GM18505 (cell line): Measurements from ENCODE around the gene ANO2.

Source experiments
- ATAC-seq: cut with Tn5 transposase; IDR thresholded peaks from one replicate; pipeline ENCODE4 v1.9.1; 2021; ENCODE audit not compliant: unreplicated experiment
- POLR2A ChIP-seq: IDR thresholded peaks from 4 replicates; pipeline ENCODE4 v1.6.1; 2011; ENCODE audit warnings: borderline replicate concordance; ENCODE audit not compliant: insufficient read depth, insufficient read length; ENCODE audit errors: extremely low read depth

Gene ANO2

GRCh38 chr12:5771756-5772155 lies 173.3 kb downstream of the ANO2 start:
- ATAC-seq, result no peak

DNA sequence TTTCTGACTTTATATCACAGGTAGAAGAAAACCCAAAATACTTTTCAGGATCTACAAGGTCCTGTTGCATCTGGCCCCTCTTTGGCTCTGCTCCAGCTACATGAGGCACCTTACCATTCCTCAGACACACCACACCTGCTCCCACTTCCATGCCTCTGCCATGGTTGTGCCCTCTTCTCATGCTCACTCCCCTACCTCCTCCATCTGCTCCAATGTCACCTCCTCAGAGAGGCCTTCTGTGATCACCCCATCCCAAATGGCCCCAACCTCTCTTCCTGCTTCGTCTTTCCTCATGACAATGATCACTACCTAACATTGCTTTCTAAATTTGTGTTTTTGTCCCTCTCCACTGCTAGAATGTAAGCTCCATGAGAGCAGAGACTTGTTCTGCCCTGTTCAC lies 174.3 kb downstream of the ANO2 start:
- no peak for TF ChIP-seq POLR2A
- no peak for ATAC-seq

More at GRCh38 chr12:5771756-5772155, 173.3 kb downstream of the ANO2 start:
- no peak for TF ChIP-seq POLR2A

DNA sequence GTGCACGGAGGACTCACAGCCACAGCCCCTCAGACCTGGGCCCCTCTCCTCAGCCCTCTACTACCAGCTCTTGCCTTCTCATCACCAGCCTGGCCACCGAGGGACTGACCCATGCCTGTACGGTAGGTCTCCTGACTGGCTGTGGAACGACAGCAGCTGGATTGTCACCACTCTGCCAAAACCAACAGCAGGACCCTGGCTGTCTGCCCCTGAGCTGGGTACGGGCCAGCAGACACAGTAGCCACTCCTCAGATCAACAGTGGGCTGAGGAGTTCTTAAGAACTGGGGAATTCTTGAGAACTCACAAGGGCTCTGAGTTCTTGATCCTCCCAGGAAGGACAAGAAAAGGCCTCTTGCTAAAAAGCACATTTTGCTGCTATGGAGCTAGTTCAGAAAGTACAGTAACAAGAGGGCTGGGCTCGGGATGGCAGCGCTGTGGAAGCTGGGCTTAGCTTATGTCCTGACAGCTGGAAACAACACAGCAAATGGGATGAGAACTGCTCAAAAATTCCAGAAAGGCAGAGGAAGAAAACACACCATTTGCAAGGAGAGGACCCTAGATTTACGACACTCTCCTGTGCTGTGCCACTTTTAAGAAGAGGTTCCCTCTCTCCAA lies 176.4 kb downstream of the ANO2 start:
- TF ChIP-seq POLR2A, result no peak
- no peak for ATAC-seq

DNA sequence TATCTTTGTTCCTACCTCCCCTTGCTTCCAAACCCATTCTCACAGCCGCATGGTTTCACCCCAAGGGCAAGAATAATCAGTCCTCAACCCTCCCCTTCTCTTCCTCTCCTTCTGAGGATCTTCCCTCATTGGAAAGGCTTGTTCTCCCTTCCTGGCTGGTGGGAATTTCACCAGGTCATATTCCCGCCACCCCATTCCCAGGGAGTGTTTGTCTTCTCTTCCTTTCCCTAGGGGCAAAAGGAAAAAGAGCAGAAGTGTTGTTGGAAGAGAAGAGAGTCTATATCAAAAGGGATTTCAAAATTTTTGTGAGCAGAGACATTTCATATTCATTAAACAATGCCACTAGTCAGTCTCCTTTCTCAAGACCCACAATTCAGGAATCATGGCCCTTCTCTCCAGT lies 176.9 kb downstream of the ANO2 start:
- ATAC-seq, result no peak
- TF ChIP-seq POLR2A, result no peak

DNA sequence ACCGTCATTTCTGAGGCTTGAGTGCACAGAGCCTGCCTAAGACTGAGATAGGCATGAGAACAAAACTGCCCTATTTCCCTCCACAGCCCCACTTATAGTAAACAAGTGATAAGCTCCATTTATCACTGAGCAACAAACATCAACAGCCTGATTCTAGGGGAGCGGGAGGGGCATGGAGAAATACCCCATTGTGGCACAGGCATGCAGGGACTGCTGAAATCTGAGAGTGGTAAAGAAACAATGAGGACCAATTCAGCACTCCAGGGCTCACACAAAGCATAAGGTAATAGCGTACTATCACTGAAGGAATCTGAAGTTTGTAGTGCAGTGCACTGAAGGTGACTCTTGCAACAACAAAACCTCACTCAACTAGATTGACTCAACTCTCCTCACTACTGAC lies 186.7 kb downstream of the ANO2 start:
- ATAC-seq, result no peak

GRCh38 chr12:5756338-5756842 lies 188.7 kb downstream of the ANO2 start:
- no peak for ATAC-seq
- no peak for TF ChIP-seq POLR2A

More for the DNA sequence above, 186.7 kb downstream of the ANO2 start:
- TF ChIP-seq POLR2A, result no peak

DNA sequence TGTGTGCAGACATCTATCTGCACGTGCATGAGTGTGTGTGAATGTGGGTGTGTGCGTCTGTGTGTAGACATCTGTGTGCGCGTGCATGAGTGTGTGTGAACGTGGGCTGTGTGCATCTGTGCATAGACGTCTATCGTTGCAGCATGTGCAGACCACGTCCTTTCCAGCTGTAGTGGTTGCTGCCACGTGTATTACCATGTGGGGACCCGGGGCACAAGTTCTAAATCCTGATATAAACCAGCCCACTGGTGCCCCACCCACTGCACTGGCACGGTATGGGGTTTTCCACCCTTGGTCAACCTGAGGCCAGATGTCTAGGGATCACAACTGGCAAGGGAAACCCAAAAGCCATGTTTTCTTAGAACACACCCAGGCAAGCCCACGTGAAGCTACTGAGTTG lies 197.0 kb downstream of the ANO2 start:
- no peak for TF ChIP-seq POLR2A
- ATAC-seq, result no peak

DNA sequence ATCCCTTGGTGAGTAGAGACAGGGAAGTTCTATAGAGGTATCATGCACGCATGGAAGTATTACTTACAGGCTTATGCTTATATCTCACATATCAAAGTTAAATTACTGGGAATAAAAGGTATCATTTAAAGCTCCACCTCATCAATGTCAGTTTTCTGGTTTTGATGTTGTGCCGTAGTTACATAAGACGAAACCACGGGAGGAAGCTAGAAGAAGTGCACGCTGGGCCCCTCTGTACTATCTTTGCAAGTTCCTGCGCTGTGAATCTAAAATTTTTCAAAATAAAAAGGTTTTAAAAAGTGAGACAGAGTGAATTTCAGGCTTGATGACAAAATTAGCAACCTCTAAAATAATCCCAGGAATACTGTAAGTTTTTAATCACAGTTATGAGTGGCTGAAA lies 198.1 kb downstream of the ANO2 start:
- TF ChIP-seq POLR2A, result no peak
- ATAC-seq, result no peak

DNA sequence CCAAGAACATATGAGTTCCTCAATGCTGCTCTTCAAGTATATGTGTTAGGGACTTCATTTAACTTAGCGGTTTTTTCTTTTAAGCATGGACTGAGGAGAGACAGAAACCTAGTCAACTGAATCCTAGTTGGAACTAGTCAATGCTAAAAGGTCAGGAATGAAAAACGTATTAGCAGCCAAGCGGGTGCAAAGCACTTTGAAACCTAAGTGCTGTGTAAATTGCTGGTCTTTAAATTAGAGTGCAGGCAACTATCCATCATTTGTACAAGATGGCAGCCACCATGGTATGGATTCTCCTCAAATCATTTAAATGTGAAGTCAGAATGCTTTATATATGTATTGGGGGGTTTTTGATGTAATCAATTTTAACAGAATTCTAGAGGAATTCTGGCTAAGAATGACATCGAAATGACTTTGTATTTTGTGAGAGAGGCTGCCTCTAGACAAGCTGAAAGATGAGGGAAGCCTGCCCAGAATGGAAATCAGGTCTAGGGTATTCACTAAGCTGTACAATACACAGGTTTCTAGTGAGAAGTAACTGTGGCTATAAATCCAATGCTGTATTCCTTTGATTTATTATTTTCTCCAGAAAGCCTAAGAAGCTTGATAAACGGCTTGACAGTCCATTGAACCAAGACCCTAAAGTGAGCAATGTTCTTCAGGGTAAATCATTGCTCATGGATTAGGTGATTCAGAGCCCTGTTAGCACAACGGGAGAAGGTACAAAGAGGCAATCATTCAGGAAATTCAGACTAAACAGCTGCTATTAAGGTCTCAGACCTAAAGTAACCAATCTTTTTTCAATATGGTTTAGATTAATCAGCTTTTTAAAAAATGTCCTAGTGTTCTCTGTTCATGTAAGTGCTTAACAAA lies 198.8 kb downstream of the ANO2 start:
- no peak for ATAC-seq
- TF ChIP-seq POLR2A, result no peak

DNA sequence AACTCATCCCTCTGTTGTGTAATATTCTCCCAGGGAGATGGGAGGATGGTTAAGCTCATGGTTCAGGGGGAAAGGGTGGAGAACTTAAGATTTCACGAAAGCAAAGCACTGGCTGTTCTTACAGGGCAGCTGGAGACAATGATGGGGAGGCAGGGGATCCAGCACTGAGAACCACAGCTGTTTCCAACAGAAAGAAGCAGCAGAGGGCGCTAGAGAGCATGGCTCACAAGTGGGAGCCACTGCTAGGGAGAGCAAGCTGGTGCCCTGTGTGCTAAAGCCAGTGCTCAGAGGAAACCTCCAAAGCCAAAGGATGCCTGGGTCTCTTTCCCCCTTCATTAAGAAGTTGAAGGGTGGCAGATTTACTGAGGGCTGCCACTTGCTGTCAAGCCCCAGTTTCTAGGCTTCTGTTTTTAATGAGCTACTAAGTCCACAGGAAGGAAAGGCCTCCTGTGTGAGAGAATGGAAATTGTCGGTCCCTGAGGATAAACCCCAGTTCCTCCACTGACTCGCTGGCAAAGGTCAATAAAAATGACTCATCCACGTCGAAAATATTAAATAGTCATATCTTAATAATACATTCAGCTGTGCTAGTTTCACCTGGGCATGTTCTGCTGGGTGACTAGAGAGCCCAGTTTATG lies 199.7 kb downstream of the ANO2 start:
- ATAC-seq, result no peak
- TF ChIP-seq POLR2A, result no peak

GRCh38 chr12:5742258-5742657 lies 202.8 kb downstream of the ANO2 start:
- TF ChIP-seq POLR2A, result no peak
- no peak for ATAC-seq

DNA sequence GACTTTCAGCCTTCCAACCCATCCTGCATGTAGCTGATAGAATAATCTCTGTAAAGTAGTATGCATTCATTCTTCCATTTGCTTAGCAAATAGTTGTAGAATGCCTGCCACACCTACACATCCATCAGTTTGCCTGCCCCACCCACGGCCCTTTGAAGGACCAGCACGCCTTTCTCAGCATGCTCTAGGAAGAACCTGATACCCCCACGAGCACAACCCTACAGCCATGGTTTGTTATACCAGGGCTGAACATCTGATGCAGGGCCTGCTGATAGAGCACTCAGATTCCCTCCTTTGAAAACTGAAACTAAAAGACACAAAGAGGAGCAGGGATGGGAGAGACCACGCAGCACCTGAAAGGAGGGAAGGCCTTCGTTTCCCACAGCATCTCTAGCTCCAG lies 205.1 kb downstream of the ANO2 start:
- ATAC-seq, result no peak
- TF ChIP-seq POLR2A, result no peak

GRCh38 chr12:5737778-5738177 lies 207.3 kb downstream of the ANO2 start:
- no peak for TF ChIP-seq POLR2A
- no peak for ATAC-seq
